GM23338 (cell line): ENCODE data around the gene PARD3. TPM values are rescaled to one million over a fixed set of nuclear protein-coding genes. Genes with fewer than 3 reads are reported as not detected.

Experiments
- ATAC-seq: fragments of 200-7000 bp; cut with Tn5 transposase; 3 replicates; pipeline ENCODE4 v1.9.1; 2020
- DNase-seq: peaks from one replicate; pipeline ENCODE4 v3.0.0-alpha.2; 2015; ENCODE audit warnings: low spot score
- H2AFZ ChIP-seq: fragments of 200-600 bp; sonication (generic); 2 replicates; pipeline ENCODE4 v1.8.0; 2016; ENCODE audit warnings: antibody characterized with exemption, mild to moderate bottlenecking, moderate library complexity
- H3F3A ChIP-seq: fragments of 200-600 bp; sonication (generic); replicated peaks from 2 replicates; pipeline ENCODE4 v1.8.0; 2017; ENCODE audit warnings: antibody characterized with exemption, mixed run types, low read depth
- H3K27ac ChIP-seq: fragments of 200-600 bp; sonication (generic); 2 replicates; pipeline ENCODE4 v1.6.1; 2016; ENCODE audit warnings: low read depth
- H3K27me3 ChIP-seq: fragments of 200-600 bp; sonication (generic); 2 replicates; pipeline ENCODE4 v1.8.0; 2016; ENCODE audit warnings: mild to moderate bottlenecking, mixed run types, moderate library complexity; ENCODE audit not compliant: insufficient read depth
- H3K36me3 ChIP-seq: fragments of 200-600 bp; sonication (generic); 2 replicates; pipeline ENCODE4 v1.8.0; 2016; ENCODE audit warnings: mild to moderate bottlenecking; ENCODE audit not compliant: insufficient read depth
- H3K4me1 ChIP-seq: fragments of 200-600 bp; sonication (generic); 2 replicates; pipeline ENCODE4 v1.8.0; 2016; ENCODE audit warnings: mild to moderate bottlenecking, moderate library complexity; ENCODE audit not compliant: insufficient read depth
- H3K4me2 ChIP-seq: fragments of 200-600 bp; sonication (generic); 2 replicates; pipeline ENCODE4 v1.7.1; 2017; ENCODE audit warnings: mixed run types
- H3K4me3 ChIP-seq: fragments of 200-600 bp; sonication (generic); 2 replicates; pipeline ENCODE4 v1.6.1; 2016; ENCODE audit warnings: mixed run types
- H3K79me2 ChIP-seq: fragments of 200-600 bp; sonication (generic); replicated peaks from 2 replicates; pipeline ENCODE4 v1.8.0; 2017; ENCODE audit warnings: mild to moderate bottlenecking; ENCODE audit not compliant: insufficient read depth
- H3K9me2 ChIP-seq: fragments of 200-600 bp; sonication (generic); 2 replicates; pipeline ENCODE4 v1.8.0; 2017; ENCODE audit not compliant: insufficient read depth
- H4K20me1 ChIP-seq: fragments of 200-600 bp; sonication (generic); replicated peaks from 2 replicates; pipeline ENCODE4 v1.8.0; 2017; ENCODE audit warnings: mild to moderate bottlenecking; ENCODE audit not compliant: insufficient read depth
- H3K27ac Mint-ChIP-seq: 2 replicates; pipeline ENCODE4 v1.8.0; 2020; ENCODE audit warnings: inconsistent platforms, mild to moderate bottlenecking, moderate library complexity, mixed read lengths
- H3K27me3 Mint-ChIP-seq: 3 replicates; pipeline ENCODE4 v1.8.0; 2022; ENCODE audit warnings: low read depth, mild to moderate bottlenecking, moderate library complexity, mixed read lengths, inconsistent platforms; ENCODE audit not compliant: insufficient read depth, poor library complexity
- H3K36me3 Mint-ChIP-seq: 3 replicates; pipeline ENCODE4 v1.8.0; 2021; ENCODE audit warnings: low read depth, mild to moderate bottlenecking, inconsistent platforms, moderate library complexity, mixed read lengths
- H3K4me1 Mint-ChIP-seq: 3 replicates; pipeline ENCODE4 v1.8.0; 2020; ENCODE audit warnings: mild to moderate bottlenecking, inconsistent platforms, mixed read lengths
- H3K4me3 Mint-ChIP-seq: 3 replicates; pipeline ENCODE4 v1.8.0; 2021; ENCODE audit warnings: moderate library complexity, mild to moderate bottlenecking, inconsistent platforms, mixed read lengths
- H3K9me3 Mint-ChIP-seq: 3 replicates; pipeline ENCODE4 v1.8.0; 2020; ENCODE audit warnings: moderate library complexity, mild to moderate bottlenecking, inconsistent platforms, mixed read lengths
- CREB1 ChIP-seq: fragments of 250-450 bp; sonication (Bioruptor Pico); IDR thresholded peaks from 2 replicates; pipeline ENCODE4 v1.5.0; 2020; ENCODE audit warnings: low read depth, mild to moderate bottlenecking, moderate library complexity
- CTCF ChIP-seq, 2 experiments: fragments of 200-600 bp in 1 of 2; sonication (generic) in 1 of 2; conservative IDR thresholded peaks; 2 replicates each; pipeline versions ENCODE4 v1.5.1 to v1.6.1; 2016 to 2017; ENCODE audit warnings: antibody characterized with exemption in 2 of 2, low read depth in 2 of 2, mild to moderate bottlenecking in 2 of 2, moderate library complexity in 1 of 2
- EZH2 ChIP-seq: fragments of 200-600 bp; sonication (generic); IDR thresholded peaks from one replicate; pipeline ENCODE4 v1.8.0; 2017; ENCODE audit warnings: antibody characterized with exemption, mild to moderate bottlenecking, low read depth; ENCODE audit not compliant: unreplicated experiment
- EZH2phosphoT487 ChIP-seq: fragments of 200-600 bp; sonication (generic); IDR thresholded peaks from one replicate; pipeline ENCODE4 v1.8.1; 2018; ENCODE audit warnings: antibody characterized with exemption; ENCODE audit not compliant: unreplicated experiment
- JUNB ChIP-seq: IDR thresholded peaks from one replicate; pipeline ENCODE4 v1.6.1; 2016; ENCODE audit warnings: antibody characterized with exemption; ENCODE audit not compliant: unreplicated experiment
- NANOG ChIP-seq: IDR thresholded peaks from 2 replicates; pipeline ENCODE4 v1.6.1; 2016; ENCODE audit warnings: antibody characterized with exemption, borderline replicate concordance
- POLR2AphosphoS5 ChIP-seq: IDR thresholded peaks from 2 replicates; pipeline ENCODE4 v1.6.1; 2016; ENCODE audit warnings: antibody characterized with exemption, low read depth
- STAT1 ChIP-seq: IDR thresholded peaks from one replicate; pipeline ENCODE4 v1.6.1; 2016; ENCODE audit warnings: antibody characterized with exemption; ENCODE audit not compliant: unreplicated experiment
- ZNF114 ChIP-seq: fragments of 250-450 bp; sonication (Bioruptor Pico); IDR thresholded peaks from 2 replicates; pipeline ENCODE4 v1.5.0; 2020; ENCODE audit warnings: mild to moderate bottlenecking, moderate library complexity
- ZNF331 ChIP-seq: fragments of 250-450 bp; sonication (Bioruptor Pico); IDR thresholded peaks from 2 replicates; pipeline ENCODE4 v1.5.0; 2020; ENCODE audit warnings: low read depth, mild to moderate bottlenecking, moderate library complexity
- polyA plus RNA-seq: library from polyadenylated mRNA; unstranded; fragments of >200 nt; fragmentation: Nextera tagmentation; extraction: Ambion mirVana; gene quantifications from 2 replicates; pipeline ENCODE4 v1.2.1, GENCODE V29; 2016
- total RNA-seq: library from RNA; depleted of rRNA; stranded (reverse); fragments of >200 nt; shearing (Covaris generic); gene quantifications from 2 replicates; pipeline ENCODE4 v1.2.3, GENCODE V29; 2014
- TF ChIP-seq, protein P1 (sequence below): fragments of 250-450 bp; sonication (Bioruptor Pico); IDR thresholded peaks from 2 replicates; pipeline ENCODE4 v1.5.0; 2020; ENCODE audit warnings: mild to moderate bottlenecking, moderate library complexity
- TF ChIP-seq, protein P2 (sequence below): IDR thresholded peaks from one replicate; pipeline ENCODE4 v1.6.1; 2018; ENCODE audit warnings: antibody characterized with exemption; ENCODE audit not compliant: unreplicated experiment
- TF ChIP-seq, protein P3 (sequence below): IDR thresholded peaks from 2 replicates; pipeline ENCODE4 v1.6.1; 2016; ENCODE audit warnings: antibody characterized with exemption

The PARD3 gene
- total and polyA plus RNA-seq, 2 experiments from 2014 or later: 30.2 to 51.4 TPM

DNA sequence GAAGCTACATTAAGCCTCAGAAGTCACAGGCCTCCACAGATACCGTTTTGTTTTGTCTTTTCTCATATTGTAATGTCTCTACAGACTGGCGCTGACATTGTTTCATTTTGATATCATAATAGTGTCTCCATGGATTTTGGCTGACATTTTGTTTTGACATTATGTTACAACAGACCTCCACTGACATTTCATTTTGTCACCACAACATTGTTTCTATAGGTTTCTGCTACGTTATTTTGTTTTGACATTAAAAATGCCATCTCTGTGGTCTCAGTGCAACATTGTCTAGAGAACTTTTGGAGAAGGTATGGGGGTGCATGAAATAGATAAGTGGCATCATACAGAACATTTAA is 666.8 kb downstream of the PARD3 start:
- no peaks in the 10 kb centered on the region for H3K27me3 Mint-ChIP-seq
- Histone ChIP-seq H2AFZ (no peak overlapping the region), H3K4me3 (no peak overlapping the region), H3F3A (no peaks in the 10 kb centered on the region), H3K36me3 (no peaks in the 10 kb centered on the region), H3K27me3 (no peaks in the 10 kb centered on the region), H4K20me1 (no peaks in the 10 kb centered on the region), H3K27ac (no peak overlapping the region), H3K4me1 (no peaks in the 10 kb centered on the region), H3K4me2 (no peak overlapping the region), H3K9me2 (no peaks in the 10 kb centered on the region), H3K79me2 (no peaks in the 10 kb centered on the region)
- H3K4me1 Mint-ChIP-seq: peaks cover under 1% of the 10 kb centered on the region; the same call in 1 of the 3 replicates
- H3K27ac Mint-ChIP-seq: no peak overlapping the region
- TF ChIP-seq JUNB (no peak), POLR2AphosphoS5 (no peak), ZNF114 (CRISPR knock-in tag) (no peak), NANOG (no peak), CTCF (conservative IDR thresholded peaks at IDR 0.05; ENCODE audit: low read depth in 2 of 2) (no peak), EZH2 (no peak), EZH2phosphoT487 (no peak), ZNF331 (CRISPR knock-in tag) (no peak), STAT1 (no peak), CREB1 (no peak)
- TF ChIP-seq, protein P1, sequence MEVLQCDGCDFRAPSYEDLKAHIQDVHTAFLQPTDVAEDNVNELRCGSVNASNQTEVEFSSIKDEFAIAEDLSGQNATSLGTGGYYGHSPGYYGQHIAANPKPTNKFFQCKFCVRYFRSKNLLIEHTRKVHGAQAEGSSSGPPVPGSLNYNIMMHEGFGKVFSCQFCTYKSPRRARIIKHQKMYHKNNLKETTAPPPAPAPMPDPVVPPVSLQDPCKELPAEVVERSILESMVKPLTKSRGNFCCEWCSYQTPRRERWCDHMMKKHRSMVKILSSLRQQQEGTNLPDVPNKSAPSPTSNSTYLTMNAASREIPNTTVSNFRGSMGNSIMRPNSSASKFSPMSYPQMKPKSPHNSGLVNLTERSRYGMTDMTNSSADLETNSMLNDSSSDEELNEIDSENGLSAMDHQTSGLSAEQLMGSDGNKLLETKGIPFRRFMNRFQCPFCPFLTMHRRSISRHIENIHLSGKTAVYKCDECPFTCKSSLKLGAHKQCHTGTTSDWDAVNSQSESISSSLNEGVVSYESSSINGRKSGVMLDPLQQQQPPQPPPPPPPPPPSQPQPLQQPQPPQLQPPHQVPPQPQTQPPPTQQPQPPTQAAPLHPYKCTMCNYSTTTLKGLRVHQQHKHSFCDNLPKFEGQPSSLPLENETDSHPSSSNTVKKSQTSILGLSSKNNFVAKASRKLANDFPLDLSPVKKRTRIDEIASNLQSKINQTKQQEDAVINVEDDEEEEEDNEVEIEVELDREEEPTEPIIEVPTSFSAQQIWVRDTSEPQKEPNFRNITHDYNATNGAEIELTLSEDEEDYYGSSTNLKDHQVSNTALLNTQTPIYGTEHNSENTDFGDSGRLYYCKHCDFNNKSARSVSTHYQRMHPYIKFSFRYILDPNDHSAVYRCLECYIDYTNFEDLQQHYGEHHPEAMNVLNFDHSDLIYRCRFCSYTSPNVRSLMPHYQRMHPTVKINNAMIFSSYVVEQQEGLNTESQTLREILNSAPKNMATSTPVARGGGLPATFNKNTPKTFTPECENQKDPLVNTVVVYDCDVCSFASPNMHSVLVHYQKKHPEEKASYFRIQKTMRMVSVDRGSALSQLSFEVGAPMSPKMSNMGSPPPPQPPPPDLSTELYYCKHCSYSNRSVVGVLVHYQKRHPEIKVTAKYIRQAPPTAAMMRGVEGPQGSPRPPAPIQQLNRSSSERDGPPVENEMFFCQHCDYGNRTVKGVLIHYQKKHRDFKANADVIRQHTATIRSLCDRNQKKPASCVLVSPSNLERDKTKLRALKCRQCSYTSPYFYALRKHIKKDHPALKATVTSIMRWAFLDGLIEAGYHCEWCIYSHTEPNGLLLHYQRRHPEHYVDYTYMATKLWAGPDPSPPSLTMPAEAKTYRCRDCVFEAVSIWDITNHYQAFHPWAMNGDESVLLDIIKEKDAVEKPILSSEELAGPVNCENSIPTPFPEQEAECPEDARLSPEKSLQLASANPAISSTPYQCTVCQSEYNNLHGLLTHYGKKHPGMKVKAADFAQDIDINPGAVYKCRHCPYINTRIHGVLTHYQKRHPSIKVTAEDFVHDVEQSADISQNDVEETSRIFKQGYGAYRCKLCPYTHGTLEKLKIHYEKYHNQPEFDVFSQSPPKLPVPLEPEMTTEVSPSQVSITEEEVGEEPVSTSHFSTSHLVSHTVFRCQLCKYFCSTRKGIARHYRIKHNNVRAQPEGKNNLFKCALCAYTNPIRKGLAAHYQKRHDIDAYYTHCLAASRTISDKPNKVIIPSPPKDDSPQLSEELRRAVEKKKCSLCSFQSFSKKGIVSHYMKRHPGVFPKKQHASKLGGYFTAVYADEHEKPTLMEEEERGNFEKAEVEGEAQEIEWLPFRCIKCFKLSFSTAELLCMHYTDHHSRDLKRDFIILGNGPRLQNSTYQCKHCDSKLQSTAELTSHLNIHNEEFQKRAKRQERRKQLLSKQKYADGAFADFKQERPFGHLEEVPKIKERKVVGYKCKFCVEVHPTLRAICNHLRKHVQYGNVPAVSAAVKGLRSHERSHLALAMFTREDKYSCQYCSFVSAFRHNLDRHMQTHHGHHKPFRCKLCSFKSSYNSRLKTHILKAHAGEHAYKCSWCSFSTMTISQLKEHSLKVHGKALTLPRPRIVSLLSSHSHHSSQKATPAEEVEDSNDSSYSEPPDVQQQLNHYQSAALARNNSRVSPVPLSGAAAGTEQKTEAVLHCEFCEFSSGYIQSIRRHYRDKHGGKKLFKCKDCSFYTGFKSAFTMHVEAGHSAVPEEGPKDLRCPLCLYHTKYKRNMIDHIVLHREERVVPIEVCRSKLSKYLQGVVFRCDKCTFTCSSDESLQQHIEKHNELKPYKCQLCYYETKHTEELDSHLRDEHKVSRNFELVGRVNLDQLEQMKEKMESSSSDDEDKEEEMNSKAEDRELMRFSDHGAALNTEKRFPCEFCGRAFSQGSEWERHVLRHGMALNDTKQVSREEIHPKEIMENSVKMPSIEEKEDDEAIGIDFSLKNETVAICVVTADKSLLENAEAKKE: no peak
- TF ChIP-seq, protein P2, sequence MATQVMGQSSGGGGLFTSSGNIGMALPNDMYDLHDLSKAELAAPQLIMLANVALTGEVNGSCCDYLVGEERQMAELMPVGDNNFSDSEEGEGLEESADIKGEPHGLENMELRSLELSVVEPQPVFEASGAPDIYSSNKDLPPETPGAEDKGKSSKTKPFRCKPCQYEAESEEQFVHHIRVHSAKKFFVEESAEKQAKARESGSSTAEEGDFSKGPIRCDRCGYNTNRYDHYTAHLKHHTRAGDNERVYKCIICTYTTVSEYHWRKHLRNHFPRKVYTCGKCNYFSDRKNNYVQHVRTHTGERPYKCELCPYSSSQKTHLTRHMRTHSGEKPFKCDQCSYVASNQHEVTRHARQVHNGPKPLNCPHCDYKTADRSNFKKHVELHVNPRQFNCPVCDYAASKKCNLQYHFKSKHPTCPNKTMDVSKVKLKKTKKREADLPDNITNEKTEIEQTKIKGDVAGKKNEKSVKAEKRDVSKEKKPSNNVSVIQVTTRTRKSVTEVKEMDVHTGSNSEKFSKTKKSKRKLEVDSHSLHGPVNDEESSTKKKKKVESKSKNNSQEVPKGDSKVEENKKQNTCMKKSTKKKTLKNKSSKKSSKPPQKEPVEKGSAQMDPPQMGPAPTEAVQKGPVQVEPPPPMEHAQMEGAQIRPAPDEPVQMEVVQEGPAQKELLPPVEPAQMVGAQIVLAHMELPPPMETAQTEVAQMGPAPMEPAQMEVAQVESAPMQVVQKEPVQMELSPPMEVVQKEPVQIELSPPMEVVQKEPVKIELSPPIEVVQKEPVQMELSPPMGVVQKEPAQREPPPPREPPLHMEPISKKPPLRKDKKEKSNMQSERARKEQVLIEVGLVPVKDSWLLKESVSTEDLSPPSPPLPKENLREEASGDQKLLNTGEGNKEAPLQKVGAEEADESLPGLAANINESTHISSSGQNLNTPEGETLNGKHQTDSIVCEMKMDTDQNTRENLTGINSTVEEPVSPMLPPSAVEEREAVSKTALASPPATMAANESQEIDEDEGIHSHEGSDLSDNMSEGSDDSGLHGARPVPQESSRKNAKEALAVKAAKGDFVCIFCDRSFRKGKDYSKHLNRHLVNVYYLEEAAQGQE: no peak
- TF ChIP-seq, protein P3, sequence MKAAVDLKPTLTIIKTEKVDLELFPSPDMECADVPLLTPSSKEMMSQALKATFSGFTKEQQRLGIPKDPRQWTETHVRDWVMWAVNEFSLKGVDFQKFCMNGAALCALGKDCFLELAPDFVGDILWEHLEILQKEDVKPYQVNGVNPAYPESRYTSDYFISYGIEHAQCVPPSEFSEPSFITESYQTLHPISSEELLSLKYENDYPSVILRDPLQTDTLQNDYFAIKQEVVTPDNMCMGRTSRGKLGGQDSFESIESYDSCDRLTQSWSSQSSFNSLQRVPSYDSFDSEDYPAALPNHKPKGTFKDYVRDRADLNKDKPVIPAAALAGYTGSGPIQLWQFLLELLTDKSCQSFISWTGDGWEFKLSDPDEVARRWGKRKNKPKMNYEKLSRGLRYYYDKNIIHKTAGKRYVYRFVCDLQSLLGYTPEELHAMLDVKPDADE: no peak
- ATAC-seq: no peak
- no peaks in the 10 kb centered on the region for H3K9me3 Mint-ChIP-seq
- H3K4me3 Mint-ChIP-seq: no peak overlapping the region
- no peaks in the 10 kb centered on the region for H3K36me3 Mint-ChIP-seq
- DNase-seq: no peak
